ENCODE results near the gene GRB14. TPM values are rescaled to one million over a fixed set of nuclear protein-coding genes. Genes with fewer than 3 reads are reported as not detected.
A peak's percentile ranks its signal among the peaks of the same experiment; 100 is the strongest.

GRB14 gene
- total RNA-seq, 1 experiment from 2014 or later = 14.9 TPM

- DNase-seq (ENCODE audit: low spot score) (no peak), ATAC-seq (no peak)
- ChIA-PET POLR2A (no interaction called here), CTCF (no interaction called here)
- peak overlapping the region; percentile 12; the same call in 1 of the 2 replicates for H3K27ac Mint-ChIP-seq
- no peaks in the 10 kb centered on the region for H3K27me3 Mint-ChIP-seq (ENCODE audit: low read depth)
- TF ChIP-seq JUN (CRISPR knock-in tag; IDR thresholded peaks at IDR 0.05) (no peak), MAX (CRISPR knock-in tag; IDR thresholded peaks at IDR 0.05) (no peak), AR (CRISPR knock-in tag; IDR thresholded peaks at IDR 0.05) (no peak), ZNF263 (CRISPR knock-in tag; IDR thresholded peaks at IDR 0.05; ENCODE audit: low read depth) (no peak), PRDM15 (CRISPR knock-in tag; IDR thresholded peaks at IDR 0.05) (no peak), ESRRA (CRISPR knock-in tag; IDR thresholded peaks at IDR 0.05; ENCODE audit: borderline replicate concordance) (no peak), TCF7 (CRISPR knock-in tag; IDR thresholded peaks at IDR 0.05; ENCODE audit: low read depth) (no peak), ZNF532 (CRISPR knock-in tag; IDR thresholded peaks at IDR 0.05; ENCODE audit: borderline replicate concordance) (no peak), USF2 (CRISPR knock-in tag; IDR thresholded peaks at IDR 0.05) (no peak), ZSCAN18 (CRISPR knock-in tag; IDR thresholded peaks at IDR 0.05) (no peak), ATF1 (CRISPR knock-in tag; IDR thresholded peaks at IDR 0.05) (no peak), SMAD4 (CRISPR knock-in tag; IDR thresholded peaks at IDR 0.05) (no peak), GABPB1 (CRISPR knock-in tag; IDR thresholded peaks at IDR 0.05) (no peak), ZNF317 (CRISPR knock-in tag; IDR thresholded peaks at IDR 0.05; ENCODE audit: borderline replicate concordance, low read depth) (no peak), TEAD1 (CRISPR knock-in tag; IDR thresholded peaks at IDR 0.05) (no peak)
- H3K4me3 Mint-ChIP-seq = no peak overlapping the region
- H3K9me3 Mint-ChIP-seq = no peaks in the 10 kb centered on the region
- H3K4me1 Mint-ChIP-seq = peaks cover 14% of the 10 kb centered on the region
- no peaks in the 10 kb centered on the region for H3K36me3 Mint-ChIP-seq
Measured at GRCh38 chr2:164565359-164565758, 55.9 kb downstream of the GRB14 start.
